H9 (cell line): Measurements from ENCODE around the gene KIF3B. TPM values are rescaled to one million over a fixed set of nuclear protein-coding genes. Genes with fewer than 3 reads are reported as not detected.

Source experiments
- DNase-seq: peaks from one replicate; pipeline ENCODE4 v3.0.0-alpha.2; 2017
- H2AFZ ChIP-seq: one replicate; pipeline ENCODE4 v1.6.1; 2013; ENCODE audit warnings: mild to moderate bottlenecking, low read length, control low read depth, moderate library complexity
- H2AK5ac ChIP-seq: 2 replicates; pipeline ENCODE4 v1.6.1; 2013; ENCODE audit warnings: low read length, control low read depth, mixed read lengths; ENCODE audit not compliant: insufficient read length
- H2BK120ac ChIP-seq: one replicate; pipeline ENCODE4 v1.6.1; 2013; ENCODE audit warnings: low read depth, mild to moderate bottlenecking, low read length, control low read depth, inconsistent platforms; ENCODE audit not compliant: poor library complexity, severe bottlenecking
- H2BK12ac ChIP-seq: 2 replicates; pipeline ENCODE4 v1.6.1; 2013; ENCODE audit warnings: low read length, control low read depth, mixed read lengths, low read depth; ENCODE audit not compliant: insufficient read length
- H2BK15ac ChIP-seq: 2 replicates; pipeline ENCODE4 v1.6.1; 2013; ENCODE audit warnings: low read depth, low read length, control low read depth
- H2BK20ac ChIP-seq: one replicate; pipeline ENCODE4 v1.6.1; 2013; ENCODE audit warnings: low read depth, mild to moderate bottlenecking, low read length, control low read depth, inconsistent platforms; ENCODE audit not compliant: poor library complexity, severe bottlenecking
- H2BK5ac ChIP-seq: 2 replicates; pipeline ENCODE4 v1.6.1; 2013; ENCODE audit warnings: low read length, control low read depth, mixed read lengths; ENCODE audit not compliant: insufficient read length
- H3K14ac ChIP-seq: 2 replicates; pipeline ENCODE4 v1.6.1; 2013; ENCODE audit warnings: low read length, control low read depth; ENCODE audit not compliant: insufficient read depth
- H3K18ac ChIP-seq: 2 replicates; pipeline ENCODE4 v1.6.1; 2013; ENCODE audit warnings: low read depth, mild to moderate bottlenecking, mixed read lengths, low read length, control low read depth; ENCODE audit not compliant: insufficient read length
- H3K23ac ChIP-seq: 2 replicates; pipeline ENCODE4 v1.6.1; 2013; ENCODE audit warnings: low read length, control low read depth, mixed read lengths, low read depth; ENCODE audit not compliant: insufficient read length
- H3K23me2 ChIP-seq: 2 replicates; pipeline ENCODE4 v1.6.1; 2013; ENCODE audit warnings: low read depth, mild to moderate bottlenecking, mixed read lengths, low read length, control low read depth; ENCODE audit not compliant: insufficient read length, poor library complexity, severe bottlenecking
- H3K27ac ChIP-seq: 2 replicates; pipeline ENCODE4 v1.5.1; 2013; ENCODE audit warnings: low read length, control low read depth, mixed read lengths, low read depth; ENCODE audit not compliant: insufficient read length
- H3K27me3 ChIP-seq: 2 replicates; pipeline ENCODE4 v1.6.1; 2013; ENCODE audit warnings: low read length, control low read depth, inconsistent platforms; ENCODE audit not compliant: insufficient read depth
- H3K4ac ChIP-seq: 2 replicates; pipeline ENCODE4 v1.6.1; 2013; ENCODE audit warnings: low read depth, mild to moderate bottlenecking, control low read depth, inconsistent platforms, low read length, moderate library complexity
- H3K4me1 ChIP-seq: 2 replicates; pipeline ENCODE4 v1.6.1; 2013; ENCODE audit warnings: low read length, control low read depth, inconsistent platforms; ENCODE audit not compliant: insufficient read depth
- H3K4me2 ChIP-seq: 2 replicates; pipeline ENCODE4 v1.6.1; 2013; ENCODE audit warnings: low read length, control low read depth, mixed read lengths; ENCODE audit not compliant: insufficient read length, insufficient read depth
- H3K56ac ChIP-seq: 2 replicates; pipeline ENCODE4 v1.6.1; 2013; ENCODE audit warnings: low read depth, mild to moderate bottlenecking, mixed read lengths, low read length, control low read depth; ENCODE audit not compliant: insufficient read length
- H3K79me1 ChIP-seq: 2 replicates; pipeline ENCODE4 v1.6.1; 2013; ENCODE audit warnings: low read depth, mild to moderate bottlenecking, moderate library complexity, low read length, control low read depth, inconsistent platforms; ENCODE audit not compliant: insufficient read depth, poor library complexity, severe bottlenecking
- H3K79me2 ChIP-seq: 2 replicates; pipeline ENCODE4 v1.6.1; 2013; ENCODE audit warnings: low read length, control low read depth, inconsistent platforms; ENCODE audit not compliant: insufficient read depth
- H3K9ac ChIP-seq: 2 replicates; pipeline ENCODE4 v1.6.1; 2013; ENCODE audit warnings: low read length, control low read depth, mixed read lengths; ENCODE audit not compliant: insufficient read length; ENCODE audit errors: extremely low read depth
- H3K9me3 ChIP-seq: one replicate; pipeline ENCODE4 v1.6.1; 2013; ENCODE audit warnings: low read depth, low read length, inconsistent platforms; ENCODE audit not compliant: control insufficient read depth
- H3T11ph ChIP-seq: one replicate; pipeline ENCODE4 v1.6.1; 2013; ENCODE audit warnings: mild to moderate bottlenecking, low read length, control low read depth, inconsistent platforms
- H4K20me1 ChIP-seq: one replicate; pipeline ENCODE4 v1.6.1; 2013; ENCODE audit not compliant: control insufficient read depth, insufficient read length, insufficient read depth
- H4K5ac ChIP-seq: 2 replicates; pipeline ENCODE4 v1.6.1; 2013; ENCODE audit warnings: low read depth, mild to moderate bottlenecking, mixed read lengths, low read length, control low read depth; ENCODE audit not compliant: insufficient read length
- H4K8ac ChIP-seq: replicated peaks from 2 replicates; pipeline ENCODE4 v1.6.1; 2013; ENCODE audit warnings: low read length, control low read depth, mixed read lengths, low read depth; ENCODE audit not compliant: insufficient read length
- H4K91ac ChIP-seq: 2 replicates; pipeline ENCODE4 v1.6.1; 2013; ENCODE audit warnings: low read depth, mild to moderate bottlenecking, moderate library complexity, mixed read lengths, low read length, control low read depth; ENCODE audit not compliant: insufficient read length
- H3K27ac Mint-ChIP-seq, 3 experiments: 2 replicates in 2 of 3; 3 replicates in 1 of 3; pipeline ENCODE4 v1.8.0; 2020 to 2021; ENCODE audit warnings: mixed read lengths in 3 of 3, mild to moderate bottlenecking in 1 of 3, moderate library complexity in 1 of 3
- H3K27me3 Mint-ChIP-seq: 2 replicates; pipeline ENCODE4 v1.8.0; 2021; ENCODE audit warnings: low read depth, mild to moderate bottlenecking, moderate library complexity, mixed read lengths
- H3K36me3 Mint-ChIP-seq, 3 experiments: 2 replicates in 2 of 3; 3 replicates in 1 of 3; pipeline ENCODE4 v1.8.0; 2020 to 2021; ENCODE audit warnings: low read depth in 3 of 3, mixed read lengths in 3 of 3; ENCODE audit not compliant: insufficient read depth in 1 of 3
- H3K4me1 Mint-ChIP-seq, 2 experiments: 2 replicates each; pipeline ENCODE4 v1.8.0; 2020; ENCODE audit warnings: mixed read lengths in 2 of 2
- H3K4me3 Mint-ChIP-seq, 2 experiments: 2 replicates in 1 of 2; 3 replicates in 1 of 2; pipeline ENCODE4 v1.8.0; 2020 to 2021; ENCODE audit warnings: mild to moderate bottlenecking in 2 of 2, mixed read lengths in 2 of 2, moderate library complexity in 1 of 2
- H3K9me3 Mint-ChIP-seq, 2 experiments: 2 replicates in 1 of 2; 3 replicates in 1 of 2; pipeline ENCODE4 v1.8.0; 2020; ENCODE audit warnings: mild to moderate bottlenecking in 2 of 2, mixed read lengths in 2 of 2, moderate library complexity in 1 of 2
- CTCF ChIP-seq: fragments of 200-600 bp; sonication (generic); conservative IDR thresholded peaks from 3 replicates; pipeline ENCODE4 v1.8.0; 2021; ENCODE audit warnings: antibody characterized with exemption, mild to moderate bottlenecking
- WGBS: extraction: QIAGEN DNeasy Blood & Tissue Kit; methylation state at CpG from one replicate; pipeline ENCODE4 v1.1.7; 2013; ENCODE audit warnings: missing lambda C conversion rate, low lambda C conversion rate, mixed read lengths; ENCODE audit not compliant: insufficient read length; ENCODE audit errors: extremely low coverage; 5-methylcytosine and 5-hydroxymethylcytosine counted together
- total RNA-seq: library from RNA; stranded (reverse); gene quantifications from 2 replicates; pipeline ENCODE4 v1.2.1, GENCODE V29; 2021

The KIF3B gene
- total RNA-seq, 1 experiment from 2014 or later = 29.7 TPM

GRCh38 chr20:32315399-32315798, 37.9 kb downstream of the KIF3B start:
- Histone ChIP-seq H2BK20ac (no peak overlapping the region), H3K79me2 (no peaks in the 10 kb centered on the region), H3K4me1 (no peaks in the 10 kb centered on the region), H4K5ac (no peak overlapping the region), H2BK120ac (no peak overlapping the region), H3T11ph (no peak overlapping the region), H4K8ac (no peak overlapping the region), H2AK5ac (no peak overlapping the region), H3K79me1 (no peaks in the 10 kb centered on the region), H4K20me1 (no peaks in the 10 kb centered on the region), H3K9me3 (no peaks in the 10 kb centered on the region), H3K56ac (no peak overlapping the region), H3K18ac (no peak overlapping the region), H3K27me3 (no peaks in the 10 kb centered on the region), H2AFZ (no peak overlapping the region), H3K27ac (no peak overlapping the region), H2BK12ac (no peak overlapping the region), H3K9ac (no peak overlapping the region), H2BK15ac (no peak overlapping the region), H3K23me2 (no peaks in the 10 kb centered on the region), H3K4ac (no peak overlapping the region), H3K14ac (no peak overlapping the region), H2BK5ac (no peak overlapping the region), H3K23ac (no peak overlapping the region), H4K91ac (no peak overlapping the region), H3K4me2 (no peak overlapping the region)
- Mint-ChIP-seq H3K36me3 (peaks cover 0 to 36% (median 23%) of the 10 kb centered on the region in 3 experiments; a peak in 6 of 7 replicates), H3K4me3 (no peak overlapping the region), H3K27me3 (no peaks in the 10 kb centered on the region), H3K4me1 (no peaks in the 10 kb centered on the region), H3K9me3 (no peaks in the 10 kb centered on the region), H3K27ac (no peak overlapping the region)
- no CpG with 5 or more reads among the region's 3 CpGs for WGBS
- TF ChIP-seq CTCF = no peak
- DNase-seq = no peak
